HG03280 (cell line): ENCODE data around the gene CMTM4.
A peak's percentile ranks its signal among the peaks of the same experiment; 100 is the strongest.
"Not testable (repeated sequence)": the region's sequence is repeated elsewhere in the genome, so short reads cannot be mapped to it uniquely, and the experiment has no call there.

Experiments
- ATAC-seq: cut with Tn5 transposase; IDR thresholded peaks from one replicate; pipeline ENCODE4 v1.9.1; 2021; ENCODE audit warnings: mild to moderate bottlenecking, moderate library complexity; ENCODE audit not compliant: unreplicated experiment

CMTM4 gene

DNA sequence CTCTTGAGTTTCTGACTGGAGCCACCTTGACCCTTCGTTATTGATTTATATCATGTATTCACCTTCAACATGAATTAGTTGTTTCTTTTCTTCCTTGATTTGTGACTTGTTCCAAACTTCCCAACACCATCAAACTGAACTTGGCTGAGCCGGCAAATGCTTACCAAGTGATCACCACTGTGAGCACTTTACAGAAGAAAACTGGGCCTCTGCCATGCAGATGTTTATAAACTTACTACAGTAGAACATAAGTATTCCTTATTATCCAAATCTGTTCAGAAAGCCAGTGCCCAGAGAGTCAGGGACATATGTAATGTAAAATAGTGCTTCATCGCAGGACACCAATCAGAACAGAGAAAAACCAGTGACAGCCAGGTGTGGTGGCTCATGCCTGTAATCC lies 19.9 kb downstream of the CMTM4 start:
- no peak for ATAC-seq

DNA sequence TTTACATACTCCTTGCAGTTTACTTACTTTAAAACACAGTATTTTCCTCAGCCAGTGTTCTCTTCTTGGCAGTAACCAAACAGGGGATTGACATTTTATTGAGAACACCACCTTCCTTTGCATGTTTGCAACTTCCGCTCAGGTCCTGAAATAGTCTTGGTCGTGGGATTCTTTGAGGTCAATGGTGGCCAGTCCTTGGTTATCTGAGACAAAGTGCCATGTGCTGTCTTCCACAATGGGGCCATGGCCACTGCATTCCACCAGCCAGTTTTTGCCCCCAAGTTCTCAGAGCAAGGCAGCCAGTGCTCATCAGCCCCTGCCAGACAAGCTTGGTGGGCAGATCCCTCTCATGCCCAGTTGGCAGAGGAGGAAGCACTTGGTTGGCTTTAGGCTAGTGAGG lies 22.9 kb downstream of the CMTM4 start:
- no peak for ATAC-seq

DNA sequence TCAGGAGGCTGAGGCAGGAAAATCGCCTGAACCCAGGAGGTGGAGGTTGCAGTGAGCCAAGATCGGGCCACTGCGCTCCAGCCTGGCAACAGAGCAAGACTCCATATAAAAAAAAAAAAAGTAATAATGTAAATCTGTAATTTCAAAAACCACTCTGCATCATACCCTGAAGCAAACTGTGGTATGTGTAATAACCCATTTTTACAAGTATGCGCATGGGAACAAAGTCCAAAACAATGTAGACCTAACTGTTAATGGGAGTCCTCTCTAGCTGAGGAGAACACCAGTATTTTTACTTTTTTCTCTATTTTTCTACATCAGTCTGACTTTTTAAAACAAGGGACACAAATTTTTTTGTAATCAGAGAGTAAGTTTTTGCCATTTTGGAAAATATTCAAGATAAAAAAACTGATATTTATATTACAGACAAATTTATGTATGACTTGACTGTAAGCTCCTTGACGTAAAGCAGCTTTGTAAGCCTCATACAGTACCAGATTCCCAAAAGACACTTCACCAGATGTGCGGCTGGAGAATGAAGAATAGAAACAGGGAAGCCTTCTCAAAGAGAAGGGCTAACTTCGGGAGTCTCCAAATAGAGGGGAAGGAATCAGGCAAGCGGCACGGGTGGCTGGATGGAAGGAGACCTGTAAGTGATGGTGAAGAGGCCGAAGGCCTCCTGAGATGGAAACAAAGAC lies 25.7 kb downstream of the CMTM4 start:
- ATAC-seq, result no peak

DNA sequence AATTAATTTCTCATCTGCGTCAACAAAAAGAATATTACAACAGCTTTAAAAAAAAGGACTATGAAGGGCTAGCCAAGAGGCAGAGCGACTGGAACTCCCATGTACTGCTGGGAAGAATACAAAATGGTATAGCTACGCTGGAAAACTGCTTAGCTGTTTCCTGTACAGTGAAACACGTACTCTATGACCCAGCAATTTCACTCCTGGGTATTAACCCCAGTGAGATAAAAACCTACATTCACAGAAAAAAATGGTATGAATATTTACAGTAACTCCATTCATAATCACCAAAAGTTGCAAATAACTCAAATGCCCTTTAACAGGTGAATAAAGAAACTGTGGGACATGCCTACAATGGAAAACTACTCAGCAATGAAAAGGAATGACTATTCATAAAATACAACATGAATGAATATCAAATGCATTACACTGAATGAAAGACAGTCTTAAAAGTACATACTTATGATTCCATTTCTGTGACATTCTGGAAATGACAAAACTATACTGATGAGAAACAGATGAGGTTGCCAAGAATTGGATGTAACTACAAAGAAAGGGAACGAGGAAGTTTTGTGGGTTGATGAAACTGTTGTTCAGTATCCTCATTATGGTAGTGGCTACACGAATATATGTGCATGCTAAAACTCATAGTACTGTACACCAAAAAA lies 27.6 kb downstream of the CMTM4 start:
- no peak for ATAC-seq

DNA sequence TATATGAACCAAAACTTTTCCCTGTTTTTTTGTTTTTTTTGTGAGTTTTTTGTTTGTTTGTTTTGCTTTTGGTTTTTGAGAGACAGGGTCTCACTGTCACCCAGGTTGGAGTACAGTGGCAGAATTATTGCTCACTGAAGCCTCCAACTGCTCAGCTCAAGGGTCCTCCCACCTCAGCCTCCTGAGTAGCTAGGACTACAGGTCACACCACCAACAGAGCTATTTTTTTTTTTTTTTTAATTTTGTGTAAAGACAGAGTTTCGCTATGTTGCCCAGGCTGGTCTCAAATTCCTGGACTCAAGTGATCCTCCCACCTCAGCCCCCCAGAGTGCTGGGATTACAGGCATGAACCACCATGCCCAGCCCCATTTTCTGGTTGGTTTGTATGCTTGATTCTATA lies 28.6 kb downstream of the CMTM4 start:
- no peak for ATAC-seq

DNA sequence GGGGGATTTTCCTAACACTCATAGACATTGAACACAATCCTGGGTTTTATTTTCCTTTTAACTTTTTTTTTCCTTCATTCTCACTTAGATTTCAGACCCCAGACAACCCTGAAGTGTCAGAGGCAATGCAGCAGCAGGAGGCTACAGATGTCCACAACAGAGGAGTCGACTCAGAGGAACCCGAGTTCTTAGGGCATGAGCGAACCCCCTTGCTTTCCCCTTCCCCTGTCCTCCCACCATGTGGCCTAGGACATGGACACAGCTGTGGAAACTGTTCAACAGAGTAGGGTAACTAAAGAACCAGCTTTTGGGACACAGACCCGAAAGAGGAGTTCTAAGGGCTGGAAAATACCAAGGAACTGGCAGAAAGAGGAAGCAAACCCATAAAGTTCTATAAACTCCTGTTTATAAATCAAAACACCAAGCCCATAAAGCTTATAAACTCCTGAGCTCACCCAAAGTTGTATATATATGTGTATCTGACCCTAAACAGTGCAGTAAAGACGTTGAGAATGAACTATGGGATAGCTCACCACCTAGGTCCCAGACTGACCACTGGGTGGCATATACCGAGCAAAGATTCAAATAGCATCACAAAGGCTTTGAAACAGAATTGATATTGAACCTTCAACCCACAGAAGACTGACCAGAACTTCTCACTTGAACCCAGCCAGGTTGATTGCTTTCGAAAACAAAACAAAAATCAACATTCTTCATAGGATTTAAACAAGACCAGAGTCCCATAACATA lies 33.9 kb downstream of the CMTM4 start:
- ATAC-seq, result no peak

DNA sequence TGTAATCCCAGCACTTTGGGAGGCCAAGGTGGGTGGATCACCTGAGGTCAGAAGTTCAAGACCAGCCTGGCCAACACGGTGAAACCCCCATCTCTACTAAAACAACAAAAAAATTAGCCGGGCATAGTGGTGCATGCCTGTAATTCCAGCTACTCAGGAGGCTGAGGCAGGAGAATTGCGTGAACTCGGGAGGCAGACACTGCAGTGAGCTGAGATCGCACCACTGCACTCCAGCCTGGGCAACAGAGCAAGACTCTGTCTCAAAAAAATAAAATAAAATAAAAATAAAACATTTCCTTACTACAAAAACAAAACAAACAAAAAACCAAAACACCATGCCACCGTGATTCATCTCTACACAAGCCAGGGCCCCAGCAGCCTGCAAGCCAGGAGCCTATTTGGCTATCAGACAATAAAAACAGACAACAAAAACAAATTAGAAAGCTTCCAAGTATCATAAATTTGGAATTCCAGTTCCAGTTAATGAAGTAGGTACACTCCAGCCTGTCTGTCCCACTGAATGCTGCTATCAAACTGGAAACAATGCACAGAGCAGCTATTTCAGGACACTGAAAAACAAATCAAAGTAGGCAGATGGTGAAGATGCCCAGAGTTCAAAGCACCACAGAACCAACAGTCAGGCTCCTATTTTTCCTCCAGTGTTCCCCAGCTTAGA lies 34.7 kb downstream of the CMTM4 start:
- not testable (repeated sequence) for ATAC-seq

DNA sequence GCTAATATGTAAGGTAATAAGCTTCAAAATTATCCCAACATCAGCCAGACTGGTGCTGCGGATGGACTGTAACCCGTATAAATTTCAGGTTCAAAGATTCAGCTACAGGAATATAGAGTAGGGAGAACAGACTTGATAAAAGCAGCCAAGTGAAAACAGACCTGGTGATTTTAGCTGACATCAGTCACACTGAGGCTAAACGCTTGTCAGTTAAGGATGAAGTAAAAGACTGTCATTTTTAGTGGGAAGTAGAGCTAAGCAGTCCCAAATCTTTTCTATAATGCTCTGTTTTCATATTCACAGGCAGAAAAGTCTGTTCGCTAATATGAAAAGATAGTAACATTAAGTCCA lies 35.4 kb downstream of the CMTM4 start:
- no peak for ATAC-seq

DNA sequence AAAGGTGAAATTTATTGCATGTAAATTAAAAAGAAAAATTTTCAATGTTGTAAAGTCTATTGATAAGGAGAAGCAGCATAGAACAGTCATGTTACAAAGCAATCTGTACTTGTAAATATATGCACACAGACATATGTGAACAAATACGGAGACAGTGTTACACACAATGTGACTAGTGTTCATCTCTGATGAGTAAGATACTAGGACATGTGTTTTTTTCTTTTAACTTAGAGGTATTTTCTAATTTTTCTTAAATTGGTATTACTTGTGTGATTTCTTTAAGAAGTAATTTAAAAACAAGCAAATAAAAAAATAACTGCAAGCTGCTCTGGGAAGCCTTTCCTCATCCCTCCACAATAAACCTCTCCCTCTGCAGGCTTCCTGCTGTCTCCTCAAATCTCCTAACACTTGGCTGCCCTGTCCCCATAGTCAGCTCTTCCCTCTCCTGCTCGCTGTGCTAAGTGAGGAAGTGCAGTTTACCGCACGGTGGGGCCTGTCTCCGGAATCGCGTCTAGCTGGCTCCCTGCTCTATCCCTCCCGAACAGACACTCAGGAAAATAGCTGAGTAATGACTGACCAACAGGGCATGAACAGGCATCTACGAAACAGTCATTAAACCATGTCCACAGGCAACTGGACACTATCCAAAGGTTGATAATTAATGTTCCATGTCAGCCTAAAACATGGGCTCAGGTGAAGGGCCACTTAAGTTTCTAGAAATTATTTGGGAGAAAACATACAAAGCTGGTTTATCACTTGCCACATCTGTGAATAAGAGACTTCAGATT lies 35.9 kb downstream of the CMTM4 start:
- no peak for ATAC-seq

DNA sequence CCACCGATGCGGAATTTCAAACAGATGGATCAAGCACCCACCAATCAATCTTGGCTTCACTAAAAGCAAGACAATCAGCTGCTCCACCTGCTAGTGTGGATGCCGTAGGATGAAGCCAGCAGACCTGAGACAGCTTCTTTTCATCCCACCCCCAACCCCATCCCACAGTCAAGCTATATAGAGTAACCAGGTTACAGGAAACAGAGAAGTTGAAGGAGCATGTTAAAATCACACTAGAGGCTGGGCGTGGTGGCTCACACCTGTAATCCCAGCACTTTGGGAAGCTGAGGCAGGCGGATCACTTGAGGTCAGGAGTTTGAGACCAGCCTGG lies 37.7 kb downstream of the CMTM4 start:
- ATAC-seq, result no peak

DNA sequence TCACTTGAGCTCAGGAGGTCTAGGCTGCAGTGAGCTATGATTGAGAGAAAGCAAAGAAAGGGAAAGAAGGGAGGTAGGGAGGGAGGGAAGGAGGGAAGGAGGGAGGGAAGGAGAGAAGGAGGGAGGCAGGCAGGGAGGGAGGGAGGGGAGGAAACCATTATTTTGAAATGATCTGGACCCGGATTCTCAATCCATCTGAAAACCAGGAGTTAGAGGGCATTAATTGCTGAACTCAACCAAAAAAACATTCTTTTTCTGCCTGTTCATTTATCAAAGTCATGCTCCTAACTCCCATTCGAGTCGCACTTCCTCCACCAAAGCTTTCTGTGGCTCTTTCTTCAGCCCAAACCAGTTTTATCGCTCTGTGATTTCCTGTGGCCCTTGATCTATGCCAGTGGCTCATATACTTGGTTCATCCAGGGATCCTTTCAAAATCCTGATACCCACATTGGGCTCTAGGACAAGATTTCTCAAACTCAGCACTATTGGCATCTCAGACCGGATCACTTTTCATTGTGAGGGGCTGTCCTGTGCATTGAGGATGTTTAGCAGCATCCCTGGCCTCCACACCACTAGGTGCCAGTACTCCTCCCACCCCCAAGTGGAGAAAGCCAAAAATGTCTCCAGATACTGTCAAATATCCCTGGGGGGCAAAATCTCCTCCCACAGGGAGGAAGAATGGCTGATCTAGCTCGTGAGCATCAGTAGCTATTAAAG lies 38.2 kb downstream of the CMTM4 start:
- no peak for ATAC-seq

DNA sequence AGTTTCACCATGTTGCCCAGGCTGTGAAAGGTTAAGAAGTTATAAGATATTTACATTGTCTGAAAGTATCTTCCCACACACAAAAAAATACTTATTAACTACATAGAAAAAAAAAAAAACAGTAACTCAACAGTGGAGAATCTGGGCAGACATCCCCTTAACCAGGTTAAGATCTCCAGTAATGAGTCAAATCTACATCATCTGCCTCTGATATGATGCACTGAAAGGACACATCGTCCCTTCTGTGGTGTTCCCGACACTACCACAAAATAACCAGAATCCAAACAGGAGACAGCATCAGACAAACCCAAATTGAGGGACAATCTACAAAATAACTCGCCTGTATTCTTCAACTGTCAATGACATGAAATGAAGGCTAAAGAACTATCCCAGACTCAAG lies 40.0 kb downstream of the CMTM4 start:
- ATAC-seq, result no peak

DNA sequence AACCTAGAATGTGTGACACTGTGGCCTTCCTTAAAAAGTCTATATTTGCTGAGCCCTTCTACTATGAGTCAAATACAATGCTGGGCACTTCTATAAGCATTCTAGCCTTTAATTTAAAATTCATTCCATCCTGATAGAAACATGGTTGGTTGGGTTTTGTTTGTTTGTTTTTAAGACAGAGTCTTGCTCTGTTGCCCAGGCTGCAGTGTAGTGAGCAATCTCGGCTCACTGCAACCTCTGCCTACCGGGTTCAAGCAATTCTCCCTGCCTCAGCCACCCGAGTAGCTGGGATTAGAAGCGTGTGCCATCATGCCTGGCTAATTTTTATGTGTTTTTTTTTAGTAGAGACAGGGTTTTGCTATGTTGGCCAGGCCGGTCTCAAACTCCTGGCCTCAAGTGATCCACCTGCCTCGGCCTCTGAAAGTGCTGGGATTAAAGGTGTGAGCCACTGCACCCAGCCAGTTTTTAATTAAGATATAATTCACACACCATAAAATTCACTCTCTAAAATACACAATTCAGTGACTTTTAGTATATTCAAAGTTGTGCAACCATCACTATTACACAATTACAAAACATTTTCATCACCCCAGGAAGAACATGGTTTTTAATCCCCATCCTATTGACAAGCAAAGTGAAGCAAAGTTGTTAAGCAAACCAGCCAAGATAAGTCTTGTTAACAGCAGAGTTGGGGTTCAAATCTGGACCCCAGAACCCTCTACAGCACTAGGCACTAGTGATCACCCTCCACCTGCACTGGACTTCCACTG lies 42.8 kb downstream of the CMTM4 start:
- ATAC-seq, result no peak

DNA sequence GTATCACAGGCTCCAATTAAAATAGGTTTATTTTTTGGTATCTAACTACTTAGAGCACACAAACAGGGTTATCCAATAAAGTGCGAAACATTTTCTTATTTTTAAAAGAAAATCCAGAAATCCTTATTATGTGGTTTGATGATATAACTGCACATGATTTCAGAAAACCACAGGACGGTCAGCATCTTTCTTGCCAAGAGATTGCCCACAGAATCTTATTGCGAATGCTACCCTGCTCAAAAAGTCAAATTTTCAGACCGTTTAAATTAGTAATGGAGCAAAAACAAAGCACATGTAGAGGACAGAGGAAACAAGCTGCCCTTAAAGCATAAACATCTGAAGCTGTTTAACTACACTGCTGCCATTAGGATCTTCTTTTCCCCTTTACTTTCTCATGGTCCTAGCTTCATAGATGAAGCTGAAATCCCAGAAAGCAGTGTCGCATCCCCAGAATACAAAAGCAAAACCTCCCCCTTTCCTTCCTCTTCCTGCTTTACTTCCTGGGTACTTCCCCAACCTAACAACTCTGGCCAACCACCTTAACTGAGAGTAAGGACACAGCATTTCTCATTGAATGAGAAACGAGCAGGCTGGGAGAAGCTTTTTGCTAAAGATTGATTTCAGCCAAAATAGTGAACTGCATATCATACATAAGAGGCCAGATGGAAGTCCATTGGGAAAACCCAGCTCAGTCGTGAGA lies 43.7 kb downstream of the CMTM4 start:
- no peak for ATAC-seq

DNA sequence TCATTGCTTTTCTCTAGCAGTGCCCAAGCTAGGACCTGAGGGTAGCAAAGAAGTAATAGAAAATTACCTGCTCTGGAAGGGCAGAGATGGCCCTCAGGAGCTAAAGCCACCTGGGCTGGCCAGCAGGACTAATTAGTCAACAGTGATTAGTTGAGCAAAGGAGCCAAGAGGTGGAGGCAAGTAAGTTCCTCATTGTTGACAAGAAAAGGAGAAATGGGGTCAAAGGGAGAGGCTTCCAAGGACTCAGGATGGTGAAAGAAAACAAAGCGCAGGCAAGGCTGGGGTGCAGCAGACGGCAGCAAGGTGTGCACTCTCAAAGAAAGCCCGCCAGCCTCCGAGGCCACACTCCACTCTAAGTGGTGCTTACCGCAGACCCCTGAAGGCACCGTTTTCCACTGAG lies 44.6 kb downstream of the CMTM4 start:
- no peak for ATAC-seq

DNA sequence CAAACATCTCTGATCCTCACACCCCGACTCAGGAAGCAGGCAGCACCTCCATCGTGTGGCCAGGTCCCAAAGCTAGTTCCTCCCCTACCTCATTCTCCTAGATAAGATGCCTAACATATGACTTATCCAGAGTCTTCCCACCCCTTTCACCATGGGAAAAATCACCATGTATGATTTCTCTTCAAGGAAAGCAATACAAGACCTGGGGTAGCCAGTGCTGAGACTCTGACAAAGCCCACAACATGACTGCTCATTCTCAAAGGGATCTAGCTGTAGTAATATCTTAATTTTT lies 45.1 kb downstream of the CMTM4 start:
- no peak for ATAC-seq

DNA sequence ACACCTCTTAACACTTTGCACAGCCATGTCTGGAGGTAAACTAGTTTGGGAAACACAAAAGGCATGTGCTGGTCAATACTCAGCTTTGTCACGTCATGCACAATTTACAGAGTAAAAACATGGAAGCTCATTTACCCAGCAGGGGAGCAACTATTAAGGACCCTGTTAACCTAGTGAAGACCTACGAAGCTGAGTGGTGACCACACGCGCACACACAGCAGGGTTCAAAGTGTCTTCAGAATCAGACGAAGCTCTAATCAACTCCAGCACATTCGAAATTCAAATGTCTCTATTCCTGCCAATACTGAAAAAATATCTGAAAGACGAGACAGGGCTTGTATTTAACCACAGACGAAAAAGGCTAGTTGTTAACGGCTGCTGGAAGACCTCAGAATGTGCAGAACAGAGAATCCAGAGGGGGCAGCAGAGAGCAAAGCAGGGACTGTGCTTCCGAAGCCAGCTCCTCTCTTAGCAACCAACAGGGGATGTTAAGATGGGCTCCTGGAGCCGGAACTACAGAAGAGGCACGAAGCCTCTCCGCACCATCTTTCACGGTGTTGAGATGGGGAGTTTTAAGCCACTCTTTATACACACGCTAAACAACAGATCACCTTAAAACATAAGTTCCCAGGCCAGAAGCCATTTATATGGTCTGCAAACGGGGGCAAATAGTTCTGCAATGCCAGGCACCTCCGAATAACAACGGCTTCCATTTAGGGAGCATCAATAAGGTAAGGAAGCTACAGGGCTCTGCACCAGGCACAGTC lies 45.7 kb downstream of the CMTM4 start:
- peak; percentile 93 for ATAC-seq

DNA sequence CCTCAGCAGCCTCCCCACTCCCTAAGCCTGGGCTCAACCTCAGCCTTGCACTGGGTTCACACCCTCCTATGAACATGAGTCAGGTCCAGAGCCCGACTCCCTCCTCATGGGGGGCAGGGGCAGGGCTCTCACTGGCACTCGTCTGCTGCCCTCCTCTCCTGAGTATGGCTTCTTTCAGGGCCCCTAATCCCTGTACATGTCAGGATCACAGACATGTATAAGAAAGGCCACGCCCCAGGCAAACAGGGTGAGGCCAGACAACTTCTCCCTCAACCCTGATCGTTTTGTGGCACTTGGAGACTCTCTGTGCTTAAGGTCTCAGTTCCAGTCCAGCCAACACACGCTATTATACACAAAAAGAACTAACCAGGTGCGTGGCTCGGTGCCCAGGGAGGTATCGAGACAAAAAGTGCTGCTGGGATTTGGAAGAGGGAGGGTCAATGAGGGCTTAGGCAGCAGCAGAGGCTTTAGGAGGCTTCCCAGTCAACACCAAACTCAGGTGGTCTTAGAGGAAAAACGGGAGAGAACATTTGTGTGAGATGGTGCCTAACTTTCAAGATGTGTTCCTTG lies 46.8 kb downstream of the CMTM4 start:
- no peak for ATAC-seq
